Stimulated activated CD4-positive, alpha-beta T cell treated with anti-CD3 and anti-CD28 coated beads, TNF-alpha, amount 100 ng/mL, for 48 hours (primary cell): ENCODE data around the gene PGD.
"Not testable (repeated sequence)": the region's sequence is repeated elsewhere in the genome, so short reads cannot be mapped to it uniquely, and the experiment has no call there.

ENCODE experiments used
- DNase-seq, 3 donors: peaks; one replicate each; pipeline ENCODE4 v3.0.0-alpha.2; 2020; ENCODE audit warnings: low read depth in 3 of 3

PGD gene

DNA sequence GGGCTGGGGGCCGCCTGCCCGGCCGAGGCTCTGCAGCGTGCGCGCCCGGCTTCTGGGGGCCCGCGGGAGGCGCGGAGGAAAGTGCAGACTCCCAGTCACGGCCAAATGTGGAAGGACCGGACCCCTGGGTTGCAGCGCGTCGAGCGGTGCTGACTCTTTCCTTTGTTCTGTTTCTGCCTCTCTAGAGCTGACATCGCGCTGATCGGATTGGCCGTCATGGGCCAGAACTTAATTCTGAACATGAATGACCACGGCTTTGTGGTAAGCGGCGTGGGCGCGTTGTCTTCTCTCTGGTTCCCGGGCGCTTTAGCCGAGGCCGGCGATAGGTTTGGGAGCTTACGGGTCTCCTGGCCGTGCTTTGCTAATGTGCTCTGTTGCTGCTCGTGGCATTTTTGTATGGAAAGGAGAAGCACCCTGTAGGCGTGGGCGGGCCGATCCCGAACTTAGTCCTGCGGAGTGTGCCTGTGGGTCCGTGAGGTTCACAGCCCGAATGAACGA, 629 bp downstream of the PGD start:
- DNase-seq, result no peak

DNA sequence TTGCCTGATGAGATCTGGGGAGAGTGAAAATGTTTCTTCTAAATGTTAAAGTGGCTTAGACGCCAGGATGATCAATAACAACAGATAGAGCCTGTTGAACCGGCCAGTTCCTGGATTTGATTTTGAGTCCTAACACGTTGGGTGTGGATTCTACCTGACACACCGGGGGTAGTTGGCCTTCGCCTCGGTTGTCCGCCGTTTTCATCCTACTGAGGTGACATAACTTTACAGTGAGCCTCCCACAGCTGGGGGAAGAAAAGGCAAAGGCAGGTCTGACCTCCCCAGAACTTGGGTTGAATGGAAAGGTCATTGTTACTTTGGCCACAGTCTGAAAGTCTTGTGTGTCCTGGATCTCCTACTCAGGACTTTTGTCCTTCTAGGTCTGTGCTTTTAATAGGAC, 1.1 kb downstream of the PGD start:
- DNase-seq, result no peak

DNA sequence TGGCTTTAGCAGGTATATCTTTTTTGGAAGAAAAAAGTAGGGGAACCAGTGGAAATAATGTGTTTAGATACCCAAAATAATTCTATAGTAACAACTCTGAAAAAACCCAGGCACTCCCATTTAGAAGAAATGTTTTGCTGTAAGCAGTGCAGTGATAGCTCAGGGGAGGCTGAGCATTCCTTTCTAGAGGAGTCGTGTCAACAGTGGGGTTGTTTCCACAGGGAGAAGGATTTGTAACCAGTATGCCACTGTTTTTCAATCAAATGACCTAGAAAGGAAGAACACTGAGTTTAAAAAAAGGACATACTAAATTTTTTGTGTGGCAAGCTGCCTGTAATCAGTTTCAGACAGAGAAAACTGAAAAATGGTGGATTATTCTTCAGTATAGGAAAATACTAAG, 2.4 kb downstream of the PGD start:
- no peak for DNase-seq

DNA sequence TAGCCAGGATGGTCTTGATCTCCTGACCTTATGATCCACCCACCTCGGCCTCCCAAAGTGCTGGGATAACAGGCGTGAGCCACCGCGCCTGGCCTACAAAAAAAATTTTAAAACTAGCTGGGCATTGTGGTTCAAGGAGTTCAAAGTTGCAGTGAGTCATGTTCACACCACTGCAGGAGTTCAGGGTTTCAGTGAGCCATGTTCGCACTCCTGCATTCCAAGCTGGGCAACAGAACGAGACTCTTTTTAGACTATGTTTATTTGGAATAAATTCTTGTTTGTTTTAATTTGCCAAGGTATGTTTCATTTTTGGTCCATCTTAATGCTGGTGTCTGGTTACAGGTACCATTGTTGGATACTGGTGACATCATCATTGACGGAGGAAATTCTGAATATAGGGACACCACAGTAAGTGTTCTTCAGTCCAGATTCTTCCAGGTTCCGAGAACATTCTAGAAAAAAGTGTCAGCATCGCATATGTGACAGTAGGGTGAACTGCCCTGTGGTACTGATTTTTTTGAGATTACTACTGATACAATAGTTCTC, 3.9 kb downstream of the PGD start:
- DNase-seq, result no peak

DNA sequence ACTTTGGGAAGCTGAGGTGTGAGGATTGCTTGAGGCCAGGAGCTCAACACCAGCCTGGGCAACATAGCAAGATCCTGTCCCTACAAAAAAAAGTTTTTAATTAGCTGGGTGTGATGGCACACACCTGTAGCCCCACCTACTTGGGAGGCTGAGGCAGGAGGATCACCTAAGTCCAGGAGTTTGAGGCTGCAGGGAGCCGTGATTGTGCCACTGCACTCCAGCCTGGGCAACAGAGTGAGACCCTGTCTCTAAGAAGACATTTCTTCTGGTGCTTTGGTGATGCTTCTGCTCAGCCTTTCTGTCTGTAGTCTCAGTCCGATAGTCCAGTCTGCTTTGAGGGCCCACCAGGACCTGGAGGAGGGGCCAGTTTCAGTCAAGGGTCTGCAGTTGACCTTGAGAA, 8.3 kb downstream of the PGD start:
- DNase-seq, result no peak

DNA sequence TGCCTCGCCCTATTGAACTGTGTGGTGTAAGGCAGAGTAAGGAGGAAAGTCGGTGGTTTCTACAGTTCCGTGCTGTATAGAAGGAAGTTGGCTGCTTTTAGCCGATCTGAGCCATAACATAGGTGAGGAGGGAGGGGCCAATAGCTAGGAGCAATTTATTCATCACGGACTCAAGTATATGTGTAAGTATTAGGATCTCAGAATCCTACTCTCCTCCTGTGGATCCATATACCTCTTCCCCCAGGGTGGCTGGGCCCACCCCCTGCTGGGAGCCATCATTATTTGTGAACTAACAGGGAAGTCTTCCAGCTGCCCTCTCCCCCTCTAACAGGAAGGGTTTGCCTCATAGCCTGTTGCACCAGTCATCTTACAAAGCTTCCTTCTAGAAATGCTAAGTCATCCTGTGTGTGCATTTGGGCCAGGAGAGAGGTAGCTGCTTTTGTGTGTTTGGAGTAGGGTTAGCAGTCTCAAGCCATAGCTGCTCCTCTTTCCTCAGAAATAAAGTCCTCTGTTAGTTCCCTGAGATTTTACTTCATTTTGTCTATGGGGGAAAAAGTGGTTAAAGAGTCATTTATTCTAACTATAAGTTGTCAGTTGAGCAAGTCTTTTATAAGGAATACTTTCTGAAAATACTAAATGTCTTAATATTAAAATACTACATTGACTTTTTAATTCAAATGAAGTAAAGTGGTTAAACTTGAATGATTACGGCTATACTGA, 16.5 kb downstream of the PGD start:
- DNase-seq, result no peak

DNA sequence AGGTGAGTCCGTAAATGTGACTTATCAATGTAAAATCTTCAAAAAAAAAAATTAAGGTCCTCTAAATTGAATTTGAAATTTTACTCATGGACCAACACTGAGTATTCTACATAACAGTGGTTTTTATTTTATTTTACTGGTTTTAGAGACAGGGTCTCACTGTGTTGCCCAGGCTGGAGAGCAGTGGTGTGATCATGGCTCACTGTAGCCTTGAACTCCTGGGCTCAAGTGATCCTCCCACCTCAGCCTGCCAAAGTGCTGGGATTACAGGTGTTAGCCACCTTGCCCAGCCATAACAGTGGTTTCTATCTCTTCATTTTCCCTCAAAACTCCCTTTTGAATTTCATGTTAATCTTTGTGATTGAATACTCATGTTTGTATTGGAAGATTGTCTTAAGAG, 17.1 kb downstream of the PGD start:
- not testable (repeated sequence) for DNase-seq

DNA sequence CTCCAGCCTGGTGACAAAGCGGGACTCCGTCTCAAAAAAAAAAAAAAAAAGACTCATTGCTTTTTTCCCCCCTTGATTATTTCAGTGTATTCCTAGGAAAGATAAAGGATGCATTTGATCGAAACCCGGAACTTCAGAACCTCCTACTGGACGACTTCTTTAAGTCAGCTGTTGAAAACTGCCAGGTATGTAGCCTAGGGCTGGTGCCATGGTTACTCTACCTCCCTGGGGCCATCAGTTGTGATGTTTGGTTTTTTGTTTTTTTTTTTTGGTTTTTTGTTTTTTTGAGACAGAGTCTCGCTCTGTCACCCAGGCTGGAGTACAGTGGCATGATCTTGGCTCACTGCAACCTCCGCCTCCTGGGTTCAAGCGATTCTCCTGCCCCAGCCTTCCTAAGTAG, 19.9 kb downstream of the PGD start:
- not testable (repeated sequence) for DNase-seq

DNA sequence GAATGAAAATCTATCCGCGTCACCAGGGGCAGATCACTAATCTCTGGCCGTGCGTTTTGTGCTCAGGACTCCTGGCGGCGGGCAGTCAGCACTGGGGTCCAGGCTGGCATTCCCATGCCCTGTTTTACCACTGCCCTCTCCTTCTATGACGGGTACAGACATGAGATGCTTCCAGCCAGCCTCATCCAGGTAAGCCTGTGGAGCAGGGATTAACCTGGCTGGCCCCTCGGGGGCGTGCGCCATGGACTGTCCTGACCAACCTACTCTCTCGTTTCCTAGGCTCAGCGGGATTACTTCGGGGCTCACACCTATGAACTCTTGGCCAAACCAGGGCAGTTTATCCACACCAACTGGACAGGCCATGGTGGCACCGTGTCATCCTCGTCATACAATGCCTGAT, 20.5 kb downstream of the PGD start:
- DNase-seq, result no peak

DNA sequence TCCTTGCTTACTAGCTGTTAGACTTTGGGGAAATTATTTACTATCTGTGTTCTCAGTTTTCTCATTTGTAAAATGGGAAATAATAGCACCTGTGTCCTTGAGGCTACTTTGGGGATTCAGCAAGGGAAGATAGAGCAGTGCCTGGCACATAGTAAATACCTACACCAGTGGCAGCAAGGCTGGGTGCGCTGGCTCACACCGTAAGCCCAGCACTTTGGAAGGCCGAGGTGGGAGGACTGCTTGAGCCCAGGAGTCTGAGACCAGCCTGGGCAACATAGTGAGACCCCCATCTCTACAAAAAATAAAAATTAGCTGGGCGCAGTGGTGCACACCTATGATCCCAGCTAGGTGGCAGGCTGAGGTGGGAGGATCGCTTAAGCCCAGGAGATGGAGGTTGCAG, 22.8 kb downstream of the PGD start:
- no peak for DNase-seq

DNA sequence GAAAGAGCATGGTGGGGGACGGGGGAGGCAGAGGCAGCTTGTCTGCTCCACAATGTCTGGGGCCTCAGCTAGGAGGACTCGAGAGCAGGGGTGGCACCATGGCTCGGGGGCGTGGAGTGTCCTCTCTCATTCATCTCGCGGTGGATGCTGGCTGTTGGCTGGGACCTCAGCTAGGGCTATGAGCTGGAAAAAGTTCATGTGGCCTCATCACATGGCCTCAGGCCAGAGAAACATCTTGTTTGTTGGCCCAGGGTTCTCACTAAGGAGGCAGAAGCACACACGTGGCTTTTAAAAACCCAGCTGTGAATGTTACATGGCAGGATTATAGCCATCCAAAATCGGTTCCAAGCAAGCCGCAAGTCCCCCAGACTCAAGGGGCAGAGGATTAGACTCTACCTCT, 25.2 kb downstream of the PGD start:
- DNase-seq, result no peak

DNA sequence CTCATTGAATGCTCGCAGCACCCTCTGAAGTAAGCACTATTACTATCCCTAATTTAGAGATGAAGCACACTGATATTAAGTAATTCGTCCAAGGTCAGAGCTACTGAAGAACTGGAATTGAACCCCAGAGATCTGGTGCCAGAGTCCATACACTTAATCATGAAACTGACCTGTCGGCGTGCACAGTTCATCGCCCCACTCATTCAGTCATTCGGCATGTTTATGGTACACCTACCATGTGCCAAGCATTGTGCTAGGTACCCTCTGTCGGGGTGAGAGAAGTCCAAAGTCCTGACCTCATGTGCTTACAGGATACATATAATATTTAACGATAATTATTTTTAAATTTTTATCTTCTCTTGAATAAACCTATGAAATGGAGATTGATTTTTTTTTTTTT, 25.8 kb downstream of the PGD start:
- no peak for DNase-seq

DNA sequence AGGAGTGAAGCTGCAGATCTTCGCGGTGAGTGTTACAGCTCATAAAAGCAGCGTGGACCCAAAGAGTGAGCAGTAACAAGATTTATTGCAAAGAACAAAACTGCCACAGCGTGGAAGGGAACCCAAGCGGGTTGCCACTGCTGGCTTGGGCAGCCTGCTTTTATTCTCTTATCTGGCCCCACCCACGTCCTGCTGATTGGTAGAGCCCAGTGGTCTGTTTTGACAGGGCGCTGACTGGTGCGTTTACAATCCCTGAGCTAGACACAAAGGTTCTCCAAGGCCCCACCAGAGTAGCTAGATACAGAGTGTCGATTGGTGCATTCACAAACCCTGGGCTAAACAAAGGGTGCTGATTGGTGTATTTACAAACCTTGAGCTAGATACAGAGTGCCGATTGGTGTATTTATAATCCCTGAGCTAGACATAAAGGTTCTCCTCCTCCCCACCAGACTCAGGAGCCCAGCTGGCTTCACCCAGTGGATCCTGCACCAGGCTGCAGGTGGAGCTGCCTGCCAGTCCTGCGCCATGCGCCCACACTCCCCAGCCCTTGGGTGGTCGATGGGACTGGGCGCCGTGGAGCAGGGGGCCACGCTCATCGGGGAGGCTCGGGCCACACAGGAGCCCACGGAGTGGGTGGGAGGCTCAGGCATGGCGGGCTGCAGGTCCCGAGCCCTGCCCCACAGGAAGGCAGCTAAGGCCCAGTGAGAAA, 27.1 kb downstream of the PGD start:
- not testable (repeated sequence) for DNase-seq

DNA sequence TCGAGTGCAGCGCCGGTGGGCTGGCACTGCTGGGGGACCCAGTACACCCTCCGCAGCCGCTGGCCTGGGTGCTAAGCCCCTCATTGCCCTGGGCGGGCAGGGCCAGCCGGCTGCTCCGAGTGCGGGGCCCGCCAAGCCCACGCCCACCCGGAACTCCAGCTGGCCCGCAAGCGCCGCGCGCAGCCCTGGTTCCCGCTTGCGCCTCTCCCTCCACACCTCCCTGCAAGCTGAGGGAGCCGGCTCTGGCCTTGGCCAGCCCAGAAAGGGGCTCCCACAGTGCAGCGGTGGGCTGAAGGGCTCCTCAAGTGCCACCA, 27.6 kb downstream of the PGD start:
- not testable (repeated sequence) for DNase-seq

DNA sequence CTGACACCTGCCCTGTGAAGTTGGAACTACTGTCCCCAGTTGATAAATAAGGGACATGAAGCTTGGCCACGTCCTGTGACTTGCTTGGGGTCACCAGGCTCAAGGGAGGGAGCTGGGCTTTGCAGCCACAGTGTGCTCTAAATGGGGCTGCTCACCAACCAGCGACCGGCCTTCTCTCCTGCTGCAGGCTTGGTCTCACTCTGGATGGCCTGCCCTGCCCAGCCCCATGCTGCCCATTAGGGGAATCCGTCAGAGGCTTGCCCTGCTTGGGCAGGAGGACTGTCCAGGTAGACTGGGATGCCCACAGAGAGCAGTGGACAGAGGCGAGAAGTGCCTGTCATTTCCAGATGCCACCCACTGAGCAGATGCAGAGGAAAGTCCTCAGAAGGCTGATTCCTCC, 30.1 kb downstream of the PGD start:
- DNase-seq, result no peak

DNA sequence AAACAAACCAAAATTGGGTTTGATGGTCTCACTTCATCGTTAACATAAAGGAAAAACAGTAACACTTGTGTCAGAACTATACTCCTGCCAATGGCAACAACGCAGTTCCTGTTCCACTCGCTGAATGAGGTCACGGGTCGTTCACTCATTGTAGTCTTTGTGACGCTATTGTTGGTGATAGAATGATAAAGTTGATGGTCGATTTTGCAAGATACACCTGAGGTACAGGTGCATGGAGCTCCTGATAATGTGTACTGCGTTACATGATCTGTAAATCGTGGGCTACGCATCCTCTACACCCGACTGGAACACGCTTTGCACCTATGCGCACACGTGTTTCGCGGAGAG, 31.0 kb downstream of the PGD start:
- peak in 1 of 3 donors; percentile 38 for DNase-seq

DNA sequence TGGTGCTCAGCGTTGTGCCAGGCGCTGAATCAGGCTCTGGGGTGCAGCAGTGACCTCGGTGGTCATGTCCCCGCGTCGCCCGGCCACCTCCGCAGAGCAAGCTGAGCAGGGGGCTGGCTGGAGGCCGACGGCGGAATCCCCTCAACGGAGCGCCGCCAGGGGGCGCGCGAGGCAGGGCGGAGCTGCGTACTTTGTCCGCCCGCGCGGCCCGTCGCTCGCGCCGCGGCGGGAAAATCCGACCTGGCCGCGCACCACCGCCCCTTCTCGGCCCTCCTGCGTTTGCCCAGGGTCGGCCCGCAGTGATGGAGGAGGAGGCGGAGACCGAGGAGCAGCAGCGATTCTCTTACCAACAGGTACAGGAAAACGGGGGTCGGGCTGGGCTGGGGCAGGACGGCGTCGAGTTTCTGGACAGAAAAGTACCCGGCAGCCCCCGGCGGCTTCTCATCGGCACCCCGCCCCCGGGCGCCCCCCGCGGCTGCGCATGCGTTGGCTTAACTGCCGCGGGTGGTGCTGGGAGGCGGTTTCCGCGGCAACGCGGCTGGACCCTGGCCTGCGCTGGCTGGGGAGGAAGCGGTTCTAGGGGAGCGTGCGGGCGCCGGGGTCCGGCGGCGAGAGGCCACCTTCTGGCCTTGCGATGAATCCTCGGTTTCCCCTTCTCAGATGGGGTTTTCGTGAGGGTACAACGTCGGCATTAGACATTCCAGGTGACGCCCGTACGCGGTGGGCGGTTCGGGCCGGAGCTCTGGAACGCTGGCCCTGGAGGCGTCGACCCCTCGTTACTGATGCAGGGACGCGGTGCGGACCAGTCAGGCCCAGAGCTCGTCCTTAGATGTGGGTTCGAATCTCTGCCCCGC, 31.6 kb downstream of the PGD start, which contains the start of gene CENPS:
Gene CENPS (plus strand): TSS at position 218 of the 854 bp plus-strand sequence. CDS start 85 bp downstream, at position 303.
- peak; percentile 78 to 92 (median 82) for DNase-seq

DNA sequence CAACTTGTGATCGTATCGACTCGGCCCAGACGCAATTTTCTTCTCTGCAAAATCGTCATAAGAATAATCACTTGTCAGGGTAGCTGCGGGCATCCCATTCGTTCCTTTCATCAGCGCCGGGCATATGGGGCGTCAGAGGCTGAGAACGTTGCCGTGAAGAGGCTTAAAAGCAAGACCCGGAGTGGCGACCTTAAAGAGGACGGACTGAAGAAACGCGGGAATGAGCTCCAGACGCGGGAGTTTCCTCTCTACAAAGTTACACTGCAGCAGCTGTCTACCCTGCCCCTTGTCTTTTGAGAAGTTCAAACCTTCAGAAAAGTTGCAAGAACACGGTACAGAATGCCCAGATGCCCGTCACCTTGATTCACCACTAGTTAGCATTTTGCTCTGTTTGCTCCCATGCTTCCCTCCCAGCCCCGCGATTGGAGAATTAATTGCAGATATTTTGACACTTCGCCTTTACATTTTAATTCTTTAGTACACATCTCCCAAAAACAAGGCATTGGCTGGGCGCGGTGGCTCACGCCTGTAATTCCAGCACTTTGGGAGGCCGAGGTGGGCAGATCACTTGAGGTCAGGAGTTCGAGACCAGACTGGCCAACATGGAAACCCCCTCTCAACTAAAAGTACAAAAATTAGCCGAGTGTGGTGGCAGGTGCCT, 32.3 kb downstream of the PGD start:
- DNase-seq, result peak in 1 of 3 donors; percentile 8

DNA sequence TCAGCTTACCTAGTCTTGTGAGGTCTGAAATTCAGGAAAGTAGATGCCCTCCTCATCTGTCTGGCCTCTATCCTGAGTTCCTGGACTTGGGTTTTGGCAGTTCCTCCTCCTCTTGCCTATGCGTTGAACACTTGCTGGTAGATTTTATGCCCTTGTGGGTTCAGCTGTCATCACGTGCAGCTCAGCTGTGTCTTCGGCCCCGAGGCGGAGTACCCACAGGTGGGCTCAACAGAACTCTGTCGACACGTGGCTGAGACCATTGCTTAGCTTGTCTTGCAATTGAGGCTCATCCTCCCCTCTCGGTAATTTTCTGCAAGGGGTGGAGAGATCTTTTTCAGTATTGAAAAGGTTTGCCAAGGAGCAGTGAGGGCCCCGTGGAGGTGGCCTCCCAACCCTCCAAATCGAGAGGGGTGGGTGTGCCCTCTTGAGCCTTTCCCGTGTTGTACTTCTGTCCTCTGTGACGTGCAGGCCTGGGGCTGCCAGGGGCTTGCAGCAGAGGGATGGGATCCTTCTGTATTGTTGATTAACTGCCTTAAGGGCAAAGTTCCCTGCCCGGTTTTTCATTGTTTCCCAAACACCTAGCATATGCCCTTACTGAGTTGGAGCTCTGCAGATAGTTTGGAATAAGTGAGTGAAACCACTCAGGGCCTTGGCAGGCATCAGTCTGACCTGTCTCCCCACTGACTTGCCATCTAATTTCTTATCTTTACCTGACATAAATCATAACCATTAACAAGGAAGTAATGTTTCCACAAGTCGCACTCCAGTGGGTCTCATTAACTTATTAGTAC, 34.2 kb downstream of the PGD start:
- DNase-seq, result no peak

DNA sequence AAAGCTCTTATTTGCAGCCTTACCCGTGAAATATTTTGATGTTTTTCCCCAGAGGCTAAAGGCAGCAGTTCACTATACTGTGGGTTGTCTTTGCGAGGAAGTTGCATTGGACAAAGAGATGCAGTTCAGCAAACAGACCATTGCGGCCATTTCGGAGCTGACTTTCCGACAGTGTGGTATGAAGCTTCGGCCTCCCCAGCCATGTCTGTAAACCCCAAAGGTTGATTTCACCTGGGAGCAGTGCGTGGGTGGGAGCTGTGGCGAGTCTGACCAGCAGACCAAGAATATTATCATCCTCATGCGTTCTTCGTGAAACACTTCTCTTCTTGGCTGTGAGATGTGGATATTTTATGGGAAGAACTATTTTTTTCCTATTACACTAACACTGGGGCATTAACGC, 34.9 kb downstream of the PGD start:
- no peak for DNase-seq

DNA sequence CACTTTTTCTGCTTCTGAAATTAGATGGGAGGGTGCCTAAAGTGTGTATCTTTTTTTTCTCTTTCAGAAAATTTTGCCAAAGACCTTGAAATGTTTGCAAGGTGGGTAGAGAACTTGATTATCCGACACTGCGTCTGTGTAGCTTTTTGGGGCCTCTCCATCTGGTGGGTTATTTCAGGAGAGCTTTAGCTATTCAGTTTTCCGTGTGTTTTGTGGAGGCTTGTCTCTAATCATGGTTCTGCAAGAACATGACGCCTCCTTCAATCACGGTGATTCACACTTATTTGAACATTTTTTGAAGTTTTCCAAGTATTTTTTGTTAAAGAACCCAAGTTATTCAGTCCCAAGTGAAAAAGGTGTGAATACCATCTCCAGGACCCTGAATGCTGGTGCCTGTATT, 35.7 kb downstream of the PGD start:
- no peak for DNase-seq
